ENCODE measurements around the gene GOLIM4. TPM values are rescaled to one million over a fixed set of nuclear protein-coding genes. Genes with fewer than 3 reads are reported as not detected.

Gene GOLIM4
- total and polyA plus RNA-seq, 2 of the 13 experiments (the other 11 are each of a cell fraction or from before 2014, with no cell fraction given) = 10.9 to 47.7 TPM

DNA sequence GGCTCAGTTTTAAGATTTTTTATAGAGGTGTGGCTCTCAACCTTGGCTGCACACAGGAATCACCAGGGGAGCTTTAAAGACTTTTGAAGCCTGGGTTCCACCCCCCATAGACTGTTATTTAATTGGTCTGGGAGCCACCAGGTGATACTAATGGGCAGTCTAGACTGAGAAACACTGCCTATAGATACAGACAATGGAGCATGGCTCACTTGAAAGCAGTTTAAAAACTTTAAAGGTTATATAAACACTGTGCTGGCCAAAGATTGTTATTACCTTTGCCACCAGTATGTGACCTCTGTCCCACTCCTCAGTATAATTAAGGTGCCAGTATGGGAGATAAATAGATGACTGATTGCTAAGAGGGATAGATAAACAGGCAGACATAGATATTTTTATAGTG lies 3.8 kb downstream of the GOLIM4 start (continued):
- TF ChIP-seq HMG20A (CRISPR knock-in tag; IDR thresholded peaks at IDR 0.05; ENCODE audit: borderline replicate concordance) (no peak), GABPA (IDR thresholded peaks at IDR 0.05; ENCODE audit: low read depth, low read length) (no peak), GABPA (CRISPR knock-in tag; IDR thresholded peaks at IDR 0.05; ENCODE audit: low read depth) (no peak), NR2F1 (CRISPR knock-in tag; IDR thresholded peaks at IDR 0.05) (no peak), SALL2 (CRISPR knock-in tag; IDR thresholded peaks at IDR 0.05) (no peak), NFKB2 (CRISPR knock-in tag; IDR thresholded peaks at IDR 0.05; ENCODE audit: borderline replicate concordance) (no peak), ZMYM3 (CRISPR knock-in tag; IDR thresholded peaks at IDR 0.05) (no peak), ZFP36 (IDR thresholded peaks at IDR 0.05; ENCODE audit: borderline replicate concordance, low read depth, low read length, partially characterized antibody) (no peak), SPEN (CRISPR knock-in tag; IDR thresholded peaks at IDR 0.05; ENCODE audit: low read depth) (no peak), ZNF484 (CRISPR knock-in tag; IDR thresholded peaks at IDR 0.05; ENCODE audit: borderline replicate concordance, low read depth) (no peak), NR2F2 (IDR thresholded peaks at IDR 0.05; ENCODE audit: borderline replicate concordance, low read depth) (peak; percentile 56; the same call in 1 of the 2 replicates), FOXA3 (CRISPR knock-in tag; IDR thresholded peaks at IDR 0.05) (no peak), KAT8 (CRISPR knock-in tag; IDR thresholded peaks at IDR 0.05) (no peak)
- TF ChIP-seq, protein P1, sequence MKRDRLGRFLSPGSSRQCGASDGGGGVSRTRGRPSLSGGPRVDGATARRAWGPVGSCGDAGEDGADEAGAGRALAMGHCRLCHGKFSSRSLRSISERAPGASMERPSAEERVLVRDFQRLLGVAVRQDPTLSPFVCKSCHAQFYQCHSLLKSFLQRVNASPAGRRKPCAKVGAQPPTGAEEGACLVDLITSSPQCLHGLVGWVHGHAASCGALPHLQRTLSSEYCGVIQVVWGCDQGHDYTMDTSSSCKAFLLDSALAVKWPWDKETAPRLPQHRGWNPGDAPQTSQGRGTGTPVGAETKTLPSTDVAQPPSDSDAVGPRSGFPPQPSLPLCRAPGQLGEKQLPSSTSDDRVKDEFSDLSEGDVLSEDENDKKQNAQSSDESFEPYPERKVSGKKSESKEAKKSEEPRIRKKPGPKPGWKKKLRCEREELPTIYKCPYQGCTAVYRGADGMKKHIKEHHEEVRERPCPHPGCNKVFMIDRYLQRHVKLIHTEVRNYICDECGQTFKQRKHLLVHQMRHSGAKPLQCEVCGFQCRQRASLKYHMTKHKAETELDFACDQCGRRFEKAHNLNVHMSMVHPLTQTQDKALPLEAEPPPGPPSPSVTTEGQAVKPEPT (CRISPR knock-in tag; IDR thresholded peaks at IDR 0.05; ENCODE audit: low read depth) = no peak

All from HepG2 (cell line).